ENCODE results near the gene UTP4. TPM values are rescaled to one million over a fixed set of nuclear protein-coding genes. Genes with fewer than 3 reads are reported as not detected.

The UTP4 gene
- total RNA-seq, 1 experiment from 2014 or later = 125 TPM

- Histone ChIP-seq H3K36me3 (ENCODE audit: control insufficient read depth in 1 of 2, insufficient read depth in 2 of 2, low read length in 2 of 2) (no peaks in the 10 kb centered on the region), H3K9me2 (ENCODE audit: insufficient read depth) (no peaks in the 10 kb centered on the region), H3K4me1 (ENCODE audit: control insufficient read depth in 1 of 2, insufficient read depth in 2 of 2, low read length in 2 of 2) (peaks cover 8 to 29% of the 10 kb centered on the region in 2 experiments), H3K27me3 (ENCODE audit: insufficient read depth, low read length) (no peaks in the 10 kb centered on the region), H2AFZ (ENCODE audit: low read depth, low read length, poor library complexity, severe bottlenecking) (no peak overlapping the region), H3K79me2 (ENCODE audit: insufficient read depth, low read length) (peaks cover 66% of the 10 kb centered on the region), H3K4me2 (ENCODE audit: low read length) (no peak overlapping the region), H3K4me3 (replicated peaks in 1 of 2; ENCODE audit: low read depth in 1 of 2, low read length in 2 of 2) (no peak overlapping the region), H3K9ac (ENCODE audit: low read length) (no peak overlapping the region), H3K27ac (ENCODE audit: low read depth, low read length) (no peak overlapping the region), H3K9me3 (ENCODE audit: control insufficient read depth in 1 of 2, insufficient read depth in 1 of 2, low read depth in 1 of 2, low read length in 2 of 2) (no peaks in the 10 kb centered on the region), H4K20me1 (ENCODE audit: insufficient read depth) (no peaks in the 10 kb centered on the region)
- RAD21 ChIA-PET (ENCODE audit: low non-redundant PET in 1 of 2, low total read pairs in 2 of 2, uncharacterized antibody in 2 of 2, unreplicated experiment in 2 of 2) = no interaction called here
- POLR2A ChIA-PET = no interaction called here
- no peak for ATAC-seq
- CTCF ChIA-PET = no interaction called here
- TF ChIP-seq SIN3A (IDR thresholded peaks at IDR 0.05; ENCODE audit: low read depth) = no peak
- TF ChIP-seq CBX3 (IDR thresholded peaks at IDR 0.05; ENCODE audit: low read depth) = no peak
- no peak for TF ChIP-seq TCF7L2 (IDR thresholded peaks at IDR 0.05; ENCODE audit: borderline replicate concordance, extremely low read depth, insufficient read depth, insufficient read length)
- TF ChIP-seq ZFX (IDR thresholded peaks at IDR 0.05) = no peak
- no peak for TF ChIP-seq POLR2A (IDR thresholded peaks at IDR 0.05; ENCODE audit: borderline replicate concordance, extremely low read depth, insufficient read depth, insufficient read length)
- TF ChIP-seq CTCF (IDR thresholded peaks at IDR 0.05 in 2 of 3, conservative IDR thresholded peaks at IDR 0.05 in 1 of 3; ENCODE audit: borderline replicate concordance in 1 of 3, insufficient read depth in 1 of 3, low read depth in 2 of 3, low read length in 2 of 3) = no peak
- TF ChIP-seq ZNF274 (IDR thresholded peaks at IDR 0.05; ENCODE audit: low read depth, low read length) = no peak
- no peak for TF ChIP-seq RAD21 (IDR thresholded peaks at IDR 0.05; ENCODE audit: low read depth)
- no peak for TF ChIP-seq ZBTB33 (IDR thresholded peaks at IDR 0.05; ENCODE audit: extremely low read depth, insufficient replicate concordance, low read length)
- TF ChIP-seq ELF1 (IDR thresholded peaks at IDR 0.05; ENCODE audit: borderline replicate concordance, low read depth) = no peak
- TF ChIP-seq JUND (IDR thresholded peaks at IDR 0.05) = no peak
- TF ChIP-seq CEBPB (IDR thresholded peaks at IDR 0.05; ENCODE audit: low read depth) = no peak
- TF ChIP-seq FOSL1 (IDR thresholded peaks at IDR 0.05; ENCODE audit: low read depth) = no peak
- no TSS peak for BruUV-seq (replicated peaks)
- intact Hi-C loops (cut with micrococcal nuclease) = loop anchor here (10.0 kb wide), 1 partner anchor 85 kb away; no protein-coding TSS in a partner anchor
- DNase-seq (ENCODE audit: low read depth, low spot score) = no peak
Measured at GRCh38 chr16:69190046-69190588, 57.7 kb downstream of the UTP4 start.

Data from HCT116 (cell line).